H1 (cell line): ENCODE measurements around the gene DYNLT5. TPM values are rescaled to one million over a fixed set of nuclear protein-coding genes. Genes with fewer than 3 reads are reported as not detected.

Source experiments
- CTCF ChIA-PET: fragments of 300-600 bp; sonication (Branson Sonifier 250); formaldehyde crosslinking; loops from one replicate; lab custom pipeline; 2021; ENCODE audit not compliant: partially characterized antibody; lab: Charles Lee
- POLR2A ChIA-PET: fragments of 300-600 bp; sonication (Branson Sonifier 250); formaldehyde crosslinking; loops from one replicate; lab custom pipeline; 2021; ENCODE audit warnings: inconsistent platforms; ENCODE audit not compliant: partially characterized antibody; lab: Charles Lee
- DNase-seq, 2 experiments: peaks; one replicate each; pipeline versions ENCODE4 v3.0.0 to v3.0.0-alpha.2; 2010 to 2022; ENCODE audit warnings: low spot score in 2 of 2, low read depth in 1 of 2, mixed read lengths in 1 of 2
- FAIRE-seq: peaks from 2 replicates; lab custom pipeline; 2011; peaks lifted over from hg19 to GRCh38; lab: Jason Lieb, UNC
- H2AFZ ChIP-seq: 2 replicates; pipeline ENCODE4 v1.8.1; 2012; ENCODE audit warnings: low read length, inconsistent platforms
- H2AK5ac ChIP-seq: 2 replicates; pipeline ENCODE4 v1.6.1; 2013; ENCODE audit warnings: low read depth, low read length
- H2BK120ac ChIP-seq: replicated peaks from 2 replicates; pipeline ENCODE3; 2013; ENCODE audit warnings: low read depth, low read length, inconsistent platforms
- H2BK12ac ChIP-seq: 2 replicates; pipeline ENCODE4 v1.6.1; 2013; ENCODE audit warnings: low read depth, low read length
- H2BK15ac ChIP-seq: 2 replicates; pipeline ENCODE4 v1.6.1; 2013; ENCODE audit warnings: low read length
- H2BK20ac ChIP-seq: 2 replicates; pipeline ENCODE4 v1.6.1; 2013; ENCODE audit warnings: low read length
- H2BK5ac ChIP-seq: 2 replicates; pipeline ENCODE4 v1.6.1; 2013; ENCODE audit warnings: low read depth, low read length
- H3K14ac ChIP-seq: 2 replicates; pipeline ENCODE4 v1.6.1; 2013; ENCODE audit warnings: inconsistent platforms; ENCODE audit not compliant: insufficient read length
- H3K18ac ChIP-seq: 2 replicates; pipeline ENCODE4 v1.6.1; 2013; ENCODE audit warnings: low read length; ENCODE audit errors: extremely low read depth
- H3K23ac ChIP-seq: 2 replicates; pipeline ENCODE4 v1.6.1; 2013; ENCODE audit warnings: inconsistent platforms; ENCODE audit not compliant: insufficient read length
- H3K23me2 ChIP-seq: 2 replicates; pipeline ENCODE4 v1.6.1; 2013; ENCODE audit warnings: low read depth, low read length
- H3K27ac ChIP-seq: 2 replicates; pipeline ENCODE4 v1.6.1; 2011; ENCODE audit warnings: low read depth, low read length, inconsistent platforms
- H3K27me3 ChIP-seq, 4 experiments: replicated peaks in 1 of 4; 1 replicate in 1 of 4; 2 replicates in 3 of 4; pipeline versions ENCODE4 v1.6.1 to v1.8.1; 2011 to 2013; ENCODE audit warnings: low read length in 3 of 4, mild to moderate bottlenecking in 3 of 4, inconsistent platforms in 2 of 4, mixed read lengths in 2 of 4, moderate library complexity in 1 of 4; ENCODE audit not compliant: control insufficient read depth in 3 of 4, insufficient read depth in 3 of 4; ENCODE audit errors: extremely low read depth in 1 of 4
- H3K36me3 ChIP-seq, 4 experiments: 2 replicates each; pipeline versions ENCODE4 v1.6.1 to v1.8.1; 2011 to 2013; ENCODE audit warnings: mild to moderate bottlenecking in 4 of 4, low read length in 3 of 4, moderate library complexity in 2 of 4, control low read depth in 1 of 4, inconsistent platforms in 1 of 4; ENCODE audit not compliant: insufficient read depth in 4 of 4, control insufficient read depth in 2 of 4
- H3K4ac ChIP-seq: replicated peaks from 2 replicates; pipeline ENCODE3; 2013; ENCODE audit warnings: low read length, low read depth, mixed read lengths, inconsistent platforms; ENCODE audit not compliant: insufficient read length
- H3K4me1 ChIP-seq, 4 experiments: replicated peaks in 1 of 4; 1 replicate in 1 of 4; 2 replicates in 3 of 4; pipeline versions ENCODE4 v1.6.1 to v1.8.1; 2011 to 2013; ENCODE audit warnings: low read length in 3 of 4, inconsistent platforms in 2 of 4, mixed read lengths in 1 of 4; ENCODE audit not compliant: insufficient read depth in 4 of 4, control insufficient read depth in 3 of 4
- H3K4me2 ChIP-seq, 2 experiments: 2 replicates each; pipeline versions ENCODE4 v1.6.1 to v1.8.1; 2011 to 2013; ENCODE audit warnings: low read depth in 2 of 2, low read length in 2 of 2, control low read depth in 1 of 2, inconsistent platforms in 1 of 2, mild to moderate bottlenecking in 1 of 2; ENCODE audit not compliant: insufficient read depth in 1 of 2
- H3K4me3 ChIP-seq, 4 experiments: fragments of 200-600, 300-600 bp in 1 of 4; sonication (generic), shearing (Covaris generic), sonication (Bioruptor Twin) in 1 of 4; 2 replicates each; pipeline versions ENCODE4 v1.5.1 to v1.8.1; 2011 to 2016; ENCODE audit warnings: low read length in 4 of 4, low read depth in 3 of 4, control low read depth in 2 of 4, inconsistent platforms in 2 of 4, mild to moderate bottlenecking in 2 of 4, mixed read lengths in 1 of 4, moderate library complexity in 1 of 4; ENCODE audit not compliant: insufficient read depth in 2 of 4; ENCODE audit errors: extremely low read depth in 1 of 4
- H3K56ac ChIP-seq: replicated peaks from 2 replicates; pipeline ENCODE3; 2013; ENCODE audit warnings: low read depth, mild to moderate bottlenecking, mixed read lengths, low read length, inconsistent platforms; ENCODE audit not compliant: insufficient read length
- H3K79me1 ChIP-seq: 2 replicates; pipeline ENCODE4 v1.6.1; 2013; ENCODE audit warnings: low read depth, low read length, control low read depth
- H3K79me2 ChIP-seq, 2 experiments: 2 replicates each; pipeline versions ENCODE4 v1.6.1 to v1.8.1; 2012 to 2013; ENCODE audit warnings: low read length in 2 of 2, mild to moderate bottlenecking in 2 of 2, inconsistent platforms in 1 of 2; ENCODE audit not compliant: insufficient read depth in 2 of 2, control insufficient read depth in 1 of 2
- H3K9ac ChIP-seq, 4 experiments: replicated peaks in 1 of 4; 1 replicate in 1 of 4; 2 replicates in 3 of 4; pipeline versions ENCODE4 v1.6.1 to v1.8.1; 2011 to 2013; ENCODE audit warnings: low read depth in 3 of 4, low read length in 3 of 4, control low read depth in 2 of 4, mild to moderate bottlenecking in 2 of 4, moderate library complexity in 2 of 4, inconsistent platforms in 1 of 4; ENCODE audit errors: extremely low read depth in 1 of 4
- H3K9me3 ChIP-seq, 2 experiments: 2 replicates each; pipeline versions ENCODE4 v1.6.1 to v1.8.1; 2012 to 2013; ENCODE audit warnings: mild to moderate bottlenecking in 2 of 2, moderate library complexity in 2 of 2, control low read depth in 1 of 2, inconsistent platforms in 1 of 2, low read depth in 1 of 2, low read length in 1 of 2, mixed read lengths in 1 of 2; ENCODE audit not compliant: insufficient read depth in 2 of 2
- H4K20me1 ChIP-seq, 2 experiments: replicated peaks in 1 of 2; 2 replicates each; pipeline versions ENCODE3 to v1.8.1; 2011 to 2013; ENCODE audit warnings: inconsistent platforms in 2 of 2, low read length in 2 of 2, mild to moderate bottlenecking in 1 of 2; ENCODE audit not compliant: insufficient read depth in 2 of 2, control insufficient read depth in 1 of 2
- H4K5ac ChIP-seq: 2 replicates; pipeline ENCODE4 v1.6.1; 2013; ENCODE audit warnings: low read length, low read depth, mixed read lengths, inconsistent platforms; ENCODE audit not compliant: insufficient read length
- H4K8ac ChIP-seq: 2 replicates; pipeline ENCODE4 v1.8.0; 2013; ENCODE audit warnings: mild to moderate bottlenecking, moderate library complexity, low read length, inconsistent platforms; ENCODE audit not compliant: insufficient read depth; ENCODE audit errors: extremely low read depth
- H4K91ac ChIP-seq: replicated peaks from 2 replicates; pipeline ENCODE3; 2013; ENCODE audit warnings: low read length, mixed read lengths, inconsistent platforms; ENCODE audit not compliant: insufficient read length
- HDAC2 ChIP-seq, 2 experiments: fragments of 300-600 bp in 1 of 2; sonication (generic) in 1 of 2; IDR thresholded peaks; 2 replicates each; pipeline ENCODE4 v1.6.1; 2011 to 2012; ENCODE audit warnings: low read depth in 2 of 2, low read length in 2 of 2, mild to moderate bottlenecking in 2 of 2, moderate library complexity in 2 of 2, borderline replicate concordance in 1 of 2, inconsistent platforms in 1 of 2
- KDM4A ChIP-seq: IDR thresholded peaks from one replicate; pipeline ENCODE4 v1.7.1; 2012; ENCODE audit warnings: low read depth, mild to moderate bottlenecking, moderate library complexity, low read length, inconsistent platforms; ENCODE audit not compliant: severe bottlenecking
- KDM5A ChIP-seq: fragments of 200-600 bp; IDR thresholded peaks from 2 replicates; pipeline ENCODE4 v1.7.1; 2012; ENCODE audit warnings: mild to moderate bottlenecking, low read length, inconsistent platforms, mixed read lengths
- POLR2A ChIP-seq, 2 experiments: IDR thresholded peaks; 1 replicate in 1 of 2; 2 replicates in 1 of 2; pipeline ENCODE4 v1.6.1; 2011; ENCODE audit warnings: low read depth in 2 of 2, low read length in 2 of 2, mild to moderate bottlenecking in 2 of 2; ENCODE audit errors: control extremely low read depth in 1 of 2
- RAD21 ChIP-seq, 2 experiments: IDR thresholded peaks in 1 of 2; conservative IDR thresholded peaks in 1 of 2; 2 replicates each; pipeline ENCODE4 v1.6.1; 2011; ENCODE audit warnings: low read depth in 2 of 2, low read length in 2 of 2, improper control_type of control experiment in 1 of 2, inconsistent platforms in 1 of 2, mild to moderate bottlenecking in 1 of 2, moderate library complexity in 1 of 2
- SAP30 ChIP-seq: fragments of 300-600 bp; sonication (generic); IDR thresholded peaks from 2 replicates; pipeline ENCODE4 v1.7.1; 2012; ENCODE audit warnings: low read length, moderate library complexity, mild to moderate bottlenecking, inconsistent platforms; ENCODE audit not compliant: insufficient read depth, insufficient replicate concordance
- SP2 ChIP-seq: IDR thresholded peaks from 2 replicates; pipeline ENCODE4 v1.6.1; 2012; ENCODE audit warnings: mild to moderate bottlenecking, low read length, inconsistent platforms
- TEAD4 ChIP-seq: IDR thresholded peaks from 2 replicates; pipeline ENCODE4 v1.6.1; 2012; ENCODE audit warnings: low read depth, low read length, inconsistent platforms, mixed read lengths
- WGBS, 2 experiments: shearing (Covaris generic) in 1 of 2; methylation state at CpG; one replicate each; pipeline versions ENCODE4 v1.1.6 to v1.1.7; 2013 to 2015; ENCODE audit warnings: low lambda C conversion rate in 2 of 2, mixed read lengths in 2 of 2, inconsistent platforms in 1 of 2, low coverage in 1 of 2, missing lambda C conversion rate in 1 of 2; ENCODE audit not compliant: insufficient replicate concordance in 2 of 2, insufficient coverage in 1 of 2, insufficient read length in 1 of 2; ENCODE audit errors: extremely low coverage in 1 of 2, missing lambda C conversion rate in 1 of 2; 5-methylcytosine and 5-hydroxymethylcytosine counted together
- polyA plus RNA-seq, 7 experiments: library from polyadenylated mRNA; depleted of rRNA in 3 of 7; stranded (reverse) in 5 of 7; unstranded in 2 of 7; fragments of >200 nt in 5 of 7; fragments of 200-250 nt in 2 of 7; gene quantifications; 1 replicate in 5 of 7; 2 replicates in 1 of 7; 4 replicates in 1 of 7; pipeline versions ENCODE4 v1.2.1 to v1.2.3, GENCODE V29; 2011 to 2013; ENCODE audit warnings: missing spikeins in 2 of 7, mixed read lengths in 2 of 7
- total RNA-seq: library from RNA; stranded (reverse); fragmentation: NEBNext Ultra II Directional; extraction: Animal tissue kit (Norgen Biotek cat#: 25700); gene quantifications from 2 replicates; pipeline ENCODE4 v1.2.1, GENCODE V29; 2021
- TF ChIP-seq, protein P1 (sequence below): IDR thresholded peaks from 2 replicates; pipeline ENCODE4 v1.6.1; 2012; ENCODE audit warnings: inconsistent platforms

The DYNLT5 gene
- total and polyA plus RNA-seq, 2 of the 8 experiments (the other 6 are each of a cell fraction or from before 2014, with no cell fraction given), result 0.93 to 1.5 TPM

DNA sequence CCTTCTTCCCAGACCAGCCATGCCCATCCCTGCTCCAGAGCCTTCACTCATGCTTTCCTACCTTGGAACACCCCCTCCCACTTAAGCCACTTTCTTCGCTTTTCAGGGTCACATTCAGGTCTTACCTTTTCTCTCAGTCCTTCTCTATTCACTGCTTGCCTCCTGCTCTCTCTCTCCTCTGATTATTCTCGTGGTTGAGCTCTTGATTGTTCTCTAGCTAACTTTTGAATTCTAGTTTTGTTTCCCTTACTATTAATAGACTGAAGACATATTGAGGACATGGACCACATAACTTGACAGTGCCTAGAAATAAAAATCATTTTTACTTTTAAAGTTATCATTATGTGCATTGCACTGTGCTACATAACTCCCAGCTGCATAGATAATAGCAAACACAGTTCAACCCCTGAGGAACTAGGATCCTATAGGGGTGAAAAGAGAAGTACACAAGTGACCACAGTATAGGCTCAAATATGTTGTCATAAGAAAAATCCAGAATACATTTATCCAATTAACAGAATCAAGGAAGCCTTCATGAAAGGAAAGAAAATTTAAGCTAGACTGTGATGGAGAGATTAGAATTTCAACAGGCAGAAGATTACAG, 27.3 kb downstream of the DYNLT5 start:
- CTCF ChIA-PET, result no interaction called here
- no peak overlapping the region for H4K5ac ChIP-seq
- no peak overlapping the region for H3K27ac ChIP-seq
- H3K27me3 ChIP-seq, result no peaks in the 10 kb centered on the region
- no peak overlapping the region for H4K8ac ChIP-seq
- H2AK5ac ChIP-seq, result no peak overlapping the region
- no peak overlapping the region for H4K91ac ChIP-seq
- H2BK12ac ChIP-seq, result no peak overlapping the region
- H4K20me1 ChIP-seq, result no peaks in the 10 kb centered on the region
- no peaks in the 10 kb centered on the region for H3K23me2 ChIP-seq
- no peak overlapping the region for H3K9ac ChIP-seq
- H2BK15ac ChIP-seq, result no peak overlapping the region
- H3K23ac ChIP-seq, result no peak overlapping the region
- H3K79me1 ChIP-seq, result no peaks in the 10 kb centered on the region
- H3K56ac ChIP-seq, result no peak overlapping the region
- no peaks in the 10 kb centered on the region for H3K4me1 ChIP-seq
- H2BK20ac ChIP-seq, result no peak overlapping the region
- no peak overlapping the region for H3K4me2 ChIP-seq
- no peak for TF ChIP-seq TEAD4
- TF ChIP-seq SP2, result no peak
- TF ChIP-seq, protein P1, sequence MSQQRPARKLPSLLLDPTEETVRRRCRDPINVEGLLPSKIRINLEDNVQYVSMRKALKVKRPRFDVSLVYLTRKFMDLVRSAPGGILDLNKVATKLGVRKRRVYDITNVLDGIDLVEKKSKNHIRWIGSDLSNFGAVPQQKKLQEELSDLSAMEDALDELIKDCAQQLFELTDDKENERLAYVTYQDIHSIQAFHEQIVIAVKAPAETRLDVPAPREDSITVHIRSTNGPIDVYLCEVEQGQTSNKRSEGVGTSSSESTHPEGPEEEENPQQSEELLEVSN, result no peak
- TF ChIP-seq HDAC2 (IDR thresholded peaks at IDR 0.05; ENCODE audit: borderline replicate concordance in 1 of 2, low read depth in 2 of 2, low read length in 2 of 2), result no peak
- no peak for TF ChIP-seq KDM5A
- TF ChIP-seq SAP30, result no peak
- TF ChIP-seq POLR2A (IDR thresholded peaks at IDR 0.05; ENCODE audit: control extremely low read depth in 1 of 2, low read depth in 2 of 2, low read length in 2 of 2), result no peak
- no peak for TF ChIP-seq KDM4A
- TF ChIP-seq RAD21 (IDR thresholded peaks at IDR 0.05 in 1 of 2, conservative IDR thresholded peaks at IDR 0.05 in 1 of 2; ENCODE audit: low read depth in 2 of 2, low read length in 2 of 2), result no peak
- no peaks in the 10 kb centered on the region for H3K79me2 ChIP-seq
- H2AFZ ChIP-seq, result no peak overlapping the region
- no peak overlapping the region for H2BK120ac ChIP-seq
- H3K4me3 ChIP-seq, result no peak overlapping the region
- 91% methylated on average over 2 of the region's 2 CpGs; no CpG with 5 or more reads in 1 of the 2 experiments for WGBS, 2 experiments
- H3K9me3 ChIP-seq, result peaks cover 4 to 9% of the 10 kb centered on the region in 2 experiments; a peak in 2 of 4 replicates
- no peak overlapping the region for H2BK5ac ChIP-seq
- H3K4ac ChIP-seq, result no peak overlapping the region
- POLR2A ChIA-PET, result no interaction called here
- H3K14ac ChIP-seq, result no peak overlapping the region
- DNase-seq, result no peak
- no peak for FAIRE-seq
- H3K36me3 ChIP-seq, result no peaks in the 10 kb centered on the region
- H3K18ac ChIP-seq, result no peak overlapping the region
